NT2/D1 (cell line): ENCODE results near the gene PSMD1.

Experiments used
- YY1 ChIP-seq: IDR thresholded peaks from 2 replicates; pipeline ENCODE4 v1.6.1; 2011; ENCODE audit not compliant: insufficient read length, insufficient read depth
- ZNF274 ChIP-seq: IDR thresholded peaks from 2 replicates; pipeline ENCODE4 v1.6.1; 2011; ENCODE audit warnings: mild to moderate bottlenecking, low read depth, low read length

DNA sequence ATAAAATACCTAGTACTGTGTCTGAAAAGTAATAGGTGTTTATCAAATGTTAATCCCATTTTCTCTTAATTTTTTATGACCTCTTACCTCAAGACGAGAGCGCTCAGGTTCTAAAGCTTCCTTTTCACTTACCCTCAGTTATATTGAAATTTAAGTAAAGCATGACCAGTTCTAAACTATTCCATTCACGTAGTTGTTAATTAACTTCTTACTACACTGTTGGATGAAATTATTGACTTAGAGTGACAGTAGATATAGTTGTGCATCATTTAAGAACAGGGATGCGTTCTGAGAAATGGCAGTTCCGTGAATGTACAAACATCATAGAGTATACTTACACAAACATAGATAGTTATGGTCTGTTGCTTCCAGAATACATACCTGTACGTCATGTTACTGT is 88.2 kb downstream of the PSMD1 start:
- TF ChIP-seq ZNF274 (no peak), YY1 (no peak)
